NCI-H2196 (cell line): ENCODE data around the gene KLHL13.
"Not testable (repeated sequence)": the region's sequence is repeated elsewhere in the genome, so short reads cannot be mapped to it uniquely, and the experiment has no call there.

ENCODE experiments used
- DNase-seq: peaks from one replicate; lab custom pipeline; 2025; ENCODE audit not compliant: unreplicated experiment; lab: John Stamatoyannopoulos, UW

Gene KLHL13

GRCh38 chrX:117995378-117995777, 121.2 kb downstream of the KLHL13 start:
- no peak for DNase-seq

GRCh38 chrX:117992192-117992723, 124.4 kb downstream of the KLHL13 start:
- DNase-seq = no peak

- no peak for DNase-seq
Measured at GRCh38 chrX:117990438-117990837, 126.2 kb downstream of the KLHL13 start.

- no peak for DNase-seq
Measured at GRCh38 chrX:117989512-117989911, 127.1 kb downstream of the KLHL13 start.

- DNase-seq = no peak
Measured at GRCh38 chrX:117987373-117987772, 129.2 kb downstream of the KLHL13 start.

DNA sequence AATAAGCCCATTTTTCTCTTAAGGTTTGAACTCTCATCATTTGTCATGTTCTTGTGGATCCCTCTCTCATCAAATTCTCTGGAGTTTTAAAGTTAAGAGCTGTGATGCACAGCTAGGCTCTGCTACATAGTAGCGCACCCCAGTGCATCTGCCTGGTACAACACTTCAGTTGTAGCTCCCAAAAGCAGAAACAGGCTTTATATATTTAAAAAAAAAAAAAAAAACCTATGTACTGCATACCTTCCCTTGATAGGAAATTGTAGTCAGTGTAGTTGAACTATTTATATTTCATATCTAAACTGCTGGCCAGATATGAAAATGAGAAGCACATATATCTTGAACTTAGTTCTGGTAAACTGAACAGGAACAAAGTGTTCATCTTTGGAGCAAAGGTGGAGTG, 131.4 kb downstream of the KLHL13 start:
- DNase-seq = no peak

- no peak for DNase-seq
Measured at GRCh38 chrX:117982694-117983392, 133.8 kb downstream of the KLHL13 start.

DNA sequence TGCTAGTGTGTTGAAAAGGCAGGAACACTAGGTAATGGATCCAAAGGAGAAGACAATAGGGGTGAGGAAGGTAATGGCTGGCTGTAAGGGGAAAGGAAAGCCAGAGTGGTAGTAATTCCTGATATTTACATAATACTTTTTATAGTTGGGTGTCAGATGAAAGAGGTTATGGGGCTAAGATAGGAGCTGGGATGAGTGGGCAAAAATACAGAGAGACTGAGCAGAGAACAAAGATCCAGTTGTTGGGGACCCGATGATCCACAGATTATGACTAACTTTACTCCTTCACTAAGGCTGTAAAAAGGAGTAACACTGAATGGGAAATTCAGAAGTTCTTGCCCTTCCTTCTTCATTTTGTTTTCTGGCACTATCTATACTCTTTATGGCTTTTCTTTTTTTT, 138.2 kb downstream of the KLHL13 start:
- DNase-seq = no peak

DNA sequence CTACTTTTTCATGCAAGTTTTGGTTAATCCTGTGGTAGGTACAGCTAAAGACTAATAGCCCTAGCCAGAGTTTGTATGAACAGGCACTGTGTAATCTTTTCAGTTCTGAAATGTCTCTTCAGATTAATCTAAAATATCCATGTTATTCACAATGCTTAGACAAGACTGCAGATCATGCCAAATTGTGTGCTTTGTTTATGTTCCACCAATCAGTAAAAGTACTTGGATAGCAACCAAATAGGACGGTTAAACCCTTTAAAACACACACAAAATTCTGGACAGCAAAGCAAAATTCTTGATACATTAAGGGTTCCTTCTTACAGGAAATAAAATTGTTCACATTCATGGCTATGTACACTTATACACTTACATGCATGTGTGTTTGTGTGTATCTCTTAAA, 139.1 kb downstream of the KLHL13 start:
- DNase-seq = no peak

GRCh38 chrX:117973110-117973807, 143.4 kb downstream of the KLHL13 start:
- DNase-seq = no peak

GRCh38 chrX:117972711-117973109, 143.9 kb downstream of the KLHL13 start:
- DNase-seq = no peak

DNA sequence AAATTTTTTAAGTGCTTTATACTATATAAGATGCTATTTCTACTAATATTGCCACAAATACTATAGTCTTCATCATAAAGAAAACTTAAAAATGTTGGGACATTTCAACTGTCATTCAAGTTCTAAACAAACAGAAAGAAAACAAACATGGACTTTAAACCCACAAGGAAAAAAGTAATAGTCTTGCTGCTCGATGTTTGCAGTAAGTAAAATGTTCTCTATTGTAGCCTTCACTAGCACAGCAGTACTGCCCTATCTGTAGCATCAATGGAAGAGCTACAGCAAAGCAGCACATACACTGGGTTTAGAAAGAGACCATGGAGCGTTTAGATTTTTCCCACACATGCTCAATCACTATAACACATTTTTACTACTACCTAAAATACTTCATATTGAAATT, 146.8 kb downstream of the KLHL13 start:
- DNase-seq = no peak

- DNase-seq = no peak
Measured at GRCh38 chrX:117969328-117969727, 147.3 kb downstream of the KLHL13 start.

DNA sequence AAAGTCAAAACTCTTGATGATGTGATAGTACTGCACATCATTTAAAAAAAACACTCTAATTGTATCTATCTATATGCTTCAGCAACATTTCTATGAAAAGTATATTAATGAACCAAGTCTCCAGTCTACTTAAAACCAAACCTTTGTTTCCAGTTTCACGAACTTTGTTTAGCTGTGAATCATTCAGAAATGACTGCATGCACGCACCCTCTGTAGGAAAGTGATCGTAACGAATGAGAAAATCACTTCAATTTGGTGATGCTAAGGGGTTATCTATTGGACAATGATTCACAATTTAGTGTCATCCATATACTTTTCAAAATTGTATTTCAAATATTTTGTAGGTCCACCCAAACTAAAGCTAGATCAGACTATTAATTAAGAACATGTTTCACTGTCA, 157.6 kb downstream of the KLHL13 start:
- DNase-seq = no peak

DNA sequence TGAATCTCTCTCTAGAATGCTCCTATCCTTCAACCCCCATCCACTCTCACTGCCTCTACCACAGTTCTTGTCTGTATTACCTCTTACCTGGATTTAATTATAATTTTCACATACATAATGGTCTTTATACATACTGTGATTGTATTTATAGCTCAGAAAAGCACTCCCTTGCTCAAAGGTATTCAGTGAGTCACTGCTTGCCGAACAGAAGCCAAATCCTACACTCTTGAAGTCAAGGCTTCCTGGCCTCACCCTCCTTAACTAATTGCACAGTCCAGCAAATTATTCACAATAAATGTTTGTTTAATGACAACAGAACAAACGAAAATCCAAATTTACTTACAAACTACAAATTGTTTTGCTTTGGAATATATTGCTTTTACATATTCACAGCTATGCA, 159.5 kb downstream of the KLHL13 start:
- no peak for DNase-seq

- DNase-seq = not testable (repeated sequence)
Measured at GRCh38 chrX:117939296-117939695, 177.3 kb downstream of the KLHL13 start.

DNA sequence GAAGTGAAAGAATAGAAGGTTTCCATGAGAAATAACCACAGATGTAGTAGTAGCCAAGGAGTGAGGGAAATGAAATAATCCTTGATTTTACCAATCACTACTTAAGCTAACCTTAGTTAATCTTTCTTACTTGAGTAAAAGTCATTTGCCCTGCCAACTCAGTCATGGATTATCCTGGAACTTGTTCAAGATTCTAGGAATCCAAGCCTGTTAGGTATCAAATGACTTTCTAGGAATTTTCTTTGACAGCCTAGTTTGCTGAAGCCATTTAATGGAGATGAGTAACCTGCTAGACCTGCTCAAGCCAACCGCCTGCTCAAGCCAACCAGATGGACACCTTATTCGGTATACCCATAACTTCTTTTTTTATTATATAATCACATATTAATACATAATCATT, 180.5 kb downstream of the KLHL13 start:
- no peak for DNase-seq

DNA sequence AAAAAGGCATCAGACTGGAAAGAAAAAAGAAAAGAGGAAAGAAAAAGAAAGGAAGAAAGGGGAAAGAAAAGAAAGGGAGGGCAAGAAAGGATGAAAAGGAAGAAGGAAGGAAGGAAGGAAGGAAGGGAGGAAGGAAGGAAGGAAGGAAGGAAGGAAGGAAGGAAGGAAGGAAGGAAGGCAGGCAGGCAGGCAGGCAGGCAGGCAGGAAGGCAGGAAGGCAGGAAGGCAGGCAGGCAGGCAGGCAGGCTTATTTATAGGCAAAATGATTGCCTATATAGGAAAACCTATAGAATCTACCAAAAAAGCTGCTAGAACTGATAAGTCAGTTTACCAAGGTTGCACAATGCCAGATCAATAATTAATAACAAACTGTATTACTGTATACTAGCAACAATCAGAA, 186.5 kb downstream of the KLHL13 start:
- not testable (repeated sequence) for DNase-seq

- no peak for DNase-seq
Measured at GRCh38 chrX:117919755-117920154, 196.9 kb downstream of the KLHL13 start.

DNA sequence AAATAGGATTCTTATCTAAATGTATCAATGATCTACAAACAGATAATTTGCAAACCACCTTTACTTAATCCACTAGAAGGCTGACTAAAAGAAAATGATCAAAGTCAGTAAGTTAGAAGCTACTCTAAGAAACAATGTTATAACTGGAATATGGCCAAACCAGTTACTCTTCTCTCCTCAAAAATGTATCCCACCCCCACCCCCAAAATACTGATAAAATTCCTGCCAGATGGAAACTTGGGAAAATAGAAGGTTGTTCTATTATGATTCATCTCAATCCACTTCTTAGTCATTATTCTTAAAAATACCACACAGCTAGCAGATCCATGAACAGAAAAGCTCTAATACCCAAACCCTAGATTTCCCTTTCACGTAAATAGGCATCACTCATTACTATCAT, 206.4 kb downstream of the KLHL13 start:
- DNase-seq = no peak

GRCh38 chrX:117898226-117898625, 218.4 kb downstream of the KLHL13 start:
- no peak for DNase-seq

DNA sequence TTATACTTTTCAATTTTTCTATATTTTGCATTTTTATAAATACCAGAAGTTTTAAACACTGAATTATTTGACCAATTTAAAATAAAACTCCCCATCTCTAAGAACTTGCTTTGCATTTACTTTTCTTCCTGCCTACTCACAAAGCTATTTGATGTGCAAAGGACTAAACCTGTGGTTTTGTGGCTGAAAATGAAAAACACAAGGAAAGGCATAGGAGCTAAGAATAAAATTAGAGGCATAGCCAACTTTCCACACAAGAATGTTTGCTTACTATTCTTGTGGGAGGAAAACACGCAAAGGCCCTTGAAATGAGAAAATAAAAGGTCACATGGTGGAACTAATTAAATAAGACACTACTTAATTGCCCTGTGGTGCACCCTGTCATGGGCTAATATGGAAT, 221.2 kb downstream of the KLHL13 start:
- no peak for DNase-seq

- DNase-seq = no peak
Measured at GRCh38 chrX:117892469-117892868, 224.1 kb downstream of the KLHL13 start.
